GM13976 (cell line): ENCODE measurements around the gene PMP22.

Source experiments
- DNase-seq: peaks from one replicate; pipeline ENCODE4 v3.0.0; 2012; ENCODE audit warnings: low spot score
- CTCF ChIP-seq: IDR thresholded peaks from 2 replicates; pipeline ENCODE4 v1.5.1; 2012; ENCODE audit warnings: borderline replicate concordance, mild to moderate bottlenecking; ENCODE audit not compliant: insufficient read depth; ENCODE audit errors: extremely low read depth, missing control alignments, control extremely low read depth
- in situ Hi-C: fragments of 300-500 bp; cut with MboI; formaldehyde crosslinking; loops from one replicate; pipeline ENCODE4 v1.12.0; 2022; ENCODE audit warnings: low sequenced_read_pairs, mixed read lengths, inconsistent platforms; ENCODE audit not compliant: unreplicated experiment

The PMP22 gene

GRCh38 chr17:15257796-15258512, 7.2 kb downstream of the PMP22 start:
- in situ Hi-C loops: loop anchor here (10.0 kb wide), 1 partner anchor 247 kb away; no protein-coding TSS in a partner anchor
- TF ChIP-seq CTCF: no peak
- DNase-seq: no peak

DNA sequence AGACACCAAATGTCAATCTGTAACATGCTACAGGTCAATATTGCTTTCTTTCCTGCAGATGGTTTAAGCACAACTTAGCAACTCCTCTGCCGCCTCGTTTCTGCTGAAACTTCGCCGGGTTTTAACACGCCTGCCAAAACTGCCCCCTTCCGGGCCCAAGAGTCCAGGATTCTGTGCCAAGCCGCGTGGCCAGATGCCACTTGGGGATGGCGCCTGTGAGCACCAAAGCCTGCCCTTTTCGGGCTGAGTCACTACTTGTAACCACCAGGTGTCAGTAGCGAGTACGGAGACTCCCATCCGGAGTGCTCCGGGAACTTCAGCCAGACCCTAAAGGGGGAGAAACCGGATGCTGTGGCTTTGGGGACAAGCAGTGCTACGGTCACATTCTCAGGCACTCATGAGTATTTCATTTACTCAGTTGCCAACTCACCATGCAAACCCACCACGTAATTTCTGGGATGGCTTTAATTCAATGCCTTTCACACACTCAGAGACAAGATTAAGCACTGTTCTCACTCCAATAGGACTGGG, 7.8 kb downstream of the PMP22 start:
- peak; percentile 76 for DNase-seq
- in situ Hi-C loops: loop anchor here (10.0 kb wide), 1 partner anchor 247 kb away; no protein-coding TSS in a partner anchor
- TF ChIP-seq CTCF: peak; percentile 87

DNA sequence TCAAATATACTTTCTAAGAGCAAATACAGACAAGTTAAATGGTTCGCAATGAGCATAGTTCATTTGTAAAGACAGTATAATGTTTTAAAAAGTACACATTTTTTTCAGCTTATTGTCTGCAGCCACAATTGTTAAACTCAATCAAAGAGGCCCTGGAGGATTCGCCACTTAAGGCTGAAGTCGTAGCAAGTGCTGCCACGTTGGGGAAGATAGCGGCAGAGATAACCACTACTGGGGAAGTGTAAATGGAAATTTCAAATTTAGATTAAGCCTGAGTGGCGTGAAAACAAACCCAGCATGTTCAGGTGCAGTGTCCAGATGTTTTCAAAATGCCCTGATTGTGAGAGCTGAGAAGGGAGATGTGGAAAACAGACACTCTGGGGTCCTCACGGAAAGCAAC, 8.4 kb downstream of the PMP22 start:
- no peak for TF ChIP-seq CTCF
- in situ Hi-C loops: loop anchor here (10.0 kb wide), 1 partner anchor 248 kb away; no protein-coding TSS in a partner anchor
- no peak for DNase-seq

- no peak for DNase-seq
- TF ChIP-seq CTCF: no peak
- in situ Hi-C loops: loop anchor here (10.0 kb wide), 1 partner anchor 249 kb away; no protein-coding TSS in a partner anchor
These were observed 9.2 kb downstream of the PMP22 start for GRCh38 chr17:15255713-15256454.

DNA sequence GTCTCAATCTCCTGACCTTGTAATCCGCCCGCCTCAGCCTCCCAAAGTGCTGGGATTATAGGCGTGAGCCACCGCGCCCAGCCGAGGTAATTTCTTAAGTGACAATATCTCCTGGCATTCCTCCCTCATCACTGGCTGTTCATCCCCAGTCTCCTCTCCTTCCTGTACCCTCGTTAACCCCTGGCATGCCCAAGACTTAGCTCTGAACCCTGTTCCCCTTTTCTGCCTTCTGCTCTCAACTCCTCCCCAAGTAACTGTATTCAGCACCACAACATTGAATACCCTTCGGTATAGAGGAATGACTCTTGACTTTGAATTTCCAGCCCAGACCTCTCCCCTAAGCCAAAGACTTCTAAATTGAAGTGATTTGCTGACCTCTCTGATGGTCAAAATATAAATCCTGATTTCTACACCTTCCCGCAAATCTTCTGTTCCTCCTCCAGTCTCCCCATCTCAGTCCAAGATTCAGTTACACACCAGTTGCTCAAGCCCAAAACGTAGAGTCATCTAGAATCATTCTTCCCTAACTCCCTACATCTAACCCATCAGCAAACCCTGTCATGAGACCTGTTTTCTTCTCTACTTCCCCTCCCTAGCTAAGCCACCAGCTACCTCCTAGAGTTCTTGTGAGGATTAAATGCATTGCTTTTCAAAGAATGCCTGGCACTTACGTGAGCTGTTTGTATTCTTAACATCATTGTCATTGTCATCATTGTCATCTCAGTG, 14.8 kb downstream of the PMP22 start:
- in situ Hi-C loops: loop anchor here (10.0 kb wide), 1 partner anchor 255 kb away; no protein-coding TSS in a partner anchor
- TF ChIP-seq CTCF: no peak

DNA sequence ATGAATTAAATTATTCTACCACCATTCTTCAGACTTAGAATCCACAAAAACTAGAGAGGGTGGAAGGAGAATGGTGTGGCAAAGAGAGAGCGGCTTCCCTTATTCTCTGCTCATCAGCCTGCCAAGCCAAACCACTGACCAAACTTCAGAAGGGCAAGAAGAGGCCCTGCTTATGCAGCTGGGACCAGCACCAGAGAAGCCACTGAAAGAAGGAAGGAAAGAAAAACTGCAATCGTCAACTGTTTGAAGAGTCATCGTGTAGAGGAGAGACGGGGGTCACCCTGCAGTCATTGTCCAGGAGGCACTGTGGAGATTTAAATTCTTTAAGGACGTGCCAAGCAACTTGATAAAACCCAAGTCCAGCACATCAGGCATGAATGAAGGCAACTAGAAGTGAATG, 15.6 kb downstream of the PMP22 start:
- in situ Hi-C loops: no loop called here
- DNase-seq: no peak
- no peak for TF ChIP-seq CTCF

More for the DNA sequence above, 14.8 kb downstream of the PMP22 start:
- DNase-seq: no peak
